Measurements from ENCODE around the gene QPCT. TPM values are rescaled to one million over a fixed set of nuclear protein-coding genes. Genes with fewer than 3 reads are reported as not detected.

Gene QPCT
- total and polyA plus RNA-seq, 2 of the 4 experiments (the other 2 are of a cell fraction), result 1.9 to 2.2 TPM

- in situ Hi-C loops (cut with MboI; ENCODE audit: low sequenced_read_pairs), result no loop called here
- dilution Hi-C loops (cut with HindIII; ENCODE audit: low sequenced_read_pairs, unreplicated experiment), result no loop called here
- H3K4me2 ChIP-seq (ENCODE audit: low read depth, low read length), result no peak overlapping the region
- H3K79me1 ChIP-seq (ENCODE audit: low read depth in 1 of 2, low read length in 2 of 2), result no peaks in the 10 kb centered on the region
- intact Hi-C loops (cut with micrococcal nuclease), result no loop called here
- no TSS peak for BruUV-seq (replicated peaks)
- WGBS, 2 experiments (ENCODE audit: extremely low coverage in 2 of 2, insufficient read length in 1 of 2), result 80% methylated on average over 1 of the region's 5 CpGs; no CpG with 5 or more reads in 1 of the 2 experiments
- no peak overlapping the region for H4K91ac ChIP-seq (ENCODE audit: insufficient read depth, low read depth, low read length)
- H2BK5ac ChIP-seq (ENCODE audit: low read depth, low read length, poor library complexity, severe bottlenecking), result no peak overlapping the region
- TF ChIP-seq MAFK (IDR thresholded peaks at IDR 0.05; ENCODE audit: low read depth, low read length) (no peak), MAZ (IDR thresholded peaks at IDR 0.05; ENCODE audit: borderline replicate concordance, low read depth, low read length) (no peak), POLR2A (IDR thresholded peaks at IDR 0.05; ENCODE audit: low read depth, low read length) (no peak), MXI1 (IDR thresholded peaks at IDR 0.05; ENCODE audit: borderline replicate concordance, low read depth, low read length) (no peak), RCOR1 (IDR thresholded peaks at IDR 0.05; ENCODE audit: insufficient replicate concordance, low read length) (no peak), NFE2L2 (IDR thresholded peaks at IDR 0.05; ENCODE audit: low read depth, low read length) (no peak), BHLHE40 (IDR thresholded peaks at IDR 0.05; ENCODE audit: low read depth, low read length) (no peak), FOS (IDR thresholded peaks at IDR 0.05; ENCODE audit: low read depth, low read length) (no peak), RFX5 (IDR thresholded peaks at IDR 0.05; ENCODE audit: low read depth, low read length) (no peak), CHD1 (IDR thresholded peaks at IDR 0.05; ENCODE audit: low read depth, low read length) (no peak), RAD21 (IDR thresholded peaks at IDR 0.05; ENCODE audit: low read length) (no peak), CTCF (conservative IDR thresholded peaks at IDR 0.05; ENCODE audit: low read depth, low read length) (no peak), CEBPB (IDR thresholded peaks at IDR 0.05; ENCODE audit: low read depth, low read length) (no peak)
- no peak for ATAC-seq (ENCODE audit: low read depth)
- H3K9me1 ChIP-seq (ENCODE audit: insufficient read depth, low read length), result no peaks in the 10 kb centered on the region
- no peak overlapping the region for H2BK20ac ChIP-seq (ENCODE audit: low read depth, low read length)
- no peaks in the 10 kb centered on the region; the same call in 1 of the 2 replicates for H3K4me1 ChIP-seq (ENCODE audit: control insufficient read depth, insufficient read depth, low read length)
- H4K20me1 ChIP-seq (ENCODE audit: insufficient read depth, low read length), result no peaks in the 10 kb centered on the region
- H2AFZ ChIP-seq (replicated peaks; ENCODE audit: low read length, poor library complexity), result no peak overlapping the region
- no peak overlapping the region for H3K4ac ChIP-seq (ENCODE audit: low read depth, low read length)
- POLR2A ChIA-PET (ENCODE audit: unreplicated experiment), result no interaction called here
- H3K14ac ChIP-seq (replicated peaks; ENCODE audit: low read depth, low read length), result no peak overlapping the region
- H2AK9ac ChIP-seq (replicated peaks; ENCODE audit: low read depth, low read length, poor library complexity), result no peak overlapping the region
- H3K56ac ChIP-seq (ENCODE audit: extremely low read depth, insufficient read depth, low read length), result no peak overlapping the region
- H3K36me3 ChIP-seq (ENCODE audit: control insufficient read depth, insufficient read depth, low read length), result no peaks in the 10 kb centered on the region
- no peak for DNase-seq
- no peak overlapping the region for H4K5ac ChIP-seq (ENCODE audit: low read depth, low read length)
- H3K4me3 ChIP-seq (ENCODE audit: insufficient read depth, low read depth, low read length), result no peak overlapping the region
- H3K9ac ChIP-seq (ENCODE audit: low read depth, low read length), result no peak overlapping the region
- H2BK120ac ChIP-seq (ENCODE audit: low read depth, low read length), result no peak overlapping the region
- H2BK15ac ChIP-seq (ENCODE audit: low read depth, low read length), result no peak overlapping the region
- no peaks in the 10 kb centered on the region for H3K9me3 ChIP-seq (ENCODE audit: control insufficient read depth, insufficient read depth, low read length)
- H3K18ac ChIP-seq (ENCODE audit: low read depth, low read length), result no peak overlapping the region
- no peak overlapping the region for H3K23ac ChIP-seq (ENCODE audit: low read depth, low read length)
- H3K27ac ChIP-seq (ENCODE audit: insufficient read depth, low read length), result no peak overlapping the region
- H3K27me3 ChIP-seq (ENCODE audit: control insufficient read depth, insufficient read depth, low read length), result peaks cover 5% of the 10 kb centered on the region
- H2AK5ac ChIP-seq (ENCODE audit: low read depth, low read length), result no peak overlapping the region
- CTCF ChIA-PET, result interaction anchor here (1.1 kb wide), 1 partner anchor 39 kb away, joined by 3 read pairs; no protein-coding TSS in a partner anchor
- H4K8ac ChIP-seq (ENCODE audit: low read depth in 2 of 2, low read length in 2 of 2), result no peak overlapping the region
Measured at GRCh38 chr2:37348155-37348554, 3.7 kb downstream of the QPCT start.

All from IMR-90 (cell line).